G401.6 (cell line): ENCODE measurements around the gene MAPKAPK2.

Experiments
- FAIRE-seq: peaks from 2 replicates; lab custom pipeline; 2012; peaks lifted over from hg19 to GRCh38; lab: Jason Lieb, UNC

Gene MAPKAPK2

DNA sequence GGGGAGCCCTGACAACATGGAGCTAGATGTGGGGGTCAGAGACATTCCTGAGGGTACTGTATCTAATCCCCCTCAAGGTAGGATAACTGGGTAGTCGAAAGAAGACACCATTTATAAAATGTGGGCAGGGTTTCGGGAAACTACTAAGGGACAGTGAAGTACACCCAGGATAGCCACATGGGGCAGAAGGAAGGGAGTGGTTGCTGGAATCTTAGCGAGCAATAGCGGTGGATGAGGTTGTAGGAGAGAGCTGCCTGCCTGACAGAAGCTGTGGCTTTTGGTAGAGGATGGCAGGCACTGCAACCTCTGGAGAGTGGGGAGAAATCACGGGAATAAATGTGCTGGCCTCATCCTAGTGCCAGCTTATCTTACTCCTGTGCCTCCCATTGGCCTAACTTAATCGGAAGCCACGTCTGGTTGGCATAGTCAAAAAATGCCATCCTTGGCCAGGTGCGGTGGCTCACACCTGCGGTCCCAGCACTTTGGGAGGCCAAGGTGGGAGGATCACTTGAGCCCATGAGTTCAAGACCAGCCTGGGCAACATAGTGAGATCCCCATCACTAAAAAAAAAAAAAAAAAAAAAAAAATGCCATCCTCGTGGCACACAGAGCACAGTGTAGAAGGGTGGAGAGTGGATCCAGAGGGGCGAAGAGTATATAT is 23.4 kb upstream of the MAPKAPK2 start:
- no peak for FAIRE-seq

- FAIRE-seq, result no peak
Observed at GRCh38 chr1:206662396-206663092, 22.2 kb upstream of the MAPKAPK2 start.

DNA sequence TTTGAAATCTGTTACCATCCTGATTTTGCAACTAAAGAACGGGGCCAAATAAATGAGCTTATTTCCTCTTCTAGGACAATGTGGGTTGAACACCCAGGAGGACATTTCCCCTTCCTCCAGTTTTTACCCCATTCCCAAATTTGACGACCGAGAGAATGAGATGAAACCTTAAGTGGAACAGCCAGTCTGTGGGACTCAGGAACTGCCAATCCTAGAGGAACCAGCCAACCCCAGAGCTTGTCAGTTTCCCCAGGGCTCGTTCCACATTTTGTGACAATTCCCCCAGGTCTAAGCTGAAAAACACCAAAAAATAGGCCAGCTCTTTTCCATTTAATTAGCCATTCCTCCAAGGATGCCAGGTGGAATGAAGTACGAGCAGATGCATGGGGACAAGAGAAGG is 21.3 kb upstream of the MAPKAPK2 start:
- FAIRE-seq, result no peak

DNA sequence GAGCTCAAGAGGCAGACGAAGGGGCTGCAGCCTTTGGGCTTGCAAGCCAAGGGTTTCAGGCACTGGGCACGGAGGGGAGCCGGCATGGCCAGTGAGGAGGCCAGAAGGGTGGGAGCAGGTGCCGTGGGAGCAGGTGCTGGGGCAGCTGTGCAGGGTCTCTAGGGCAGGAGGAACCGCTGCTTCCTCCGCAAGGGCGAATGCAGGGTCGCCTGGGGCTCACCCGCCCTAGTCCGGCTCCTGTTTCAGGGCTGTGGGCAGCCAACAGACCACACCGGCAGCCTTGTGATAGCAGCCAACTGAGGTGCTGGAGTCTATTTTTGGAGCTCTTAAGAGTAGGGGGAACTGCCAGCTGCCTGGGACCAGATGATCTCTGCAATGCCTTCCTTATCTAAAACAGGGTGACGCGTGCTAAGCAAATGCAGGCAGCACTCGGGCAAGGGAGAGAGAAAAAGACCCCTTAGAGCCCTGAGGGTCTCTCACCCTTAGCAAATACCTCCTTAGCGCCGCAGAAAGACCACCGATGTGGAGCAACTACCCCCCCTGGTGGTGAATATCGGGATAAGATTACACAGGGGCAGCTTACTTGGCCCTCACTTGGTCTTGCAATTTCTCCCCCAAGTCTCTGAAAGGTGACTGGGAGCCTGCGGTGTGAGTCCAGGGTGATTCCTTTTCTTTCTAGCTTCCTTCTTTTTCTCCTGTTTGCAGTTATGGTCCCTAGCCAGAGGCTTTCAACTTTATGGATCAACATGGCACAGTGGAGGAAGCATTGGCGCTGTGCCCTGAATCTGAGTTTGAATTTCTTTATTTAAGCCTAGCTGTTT is 20.7 kb upstream of the MAPKAPK2 start:
- FAIRE-seq, result no peak

GRCh38 chr1:206664740-206665139 is 20.0 kb upstream of the MAPKAPK2 start:
- no peak for FAIRE-seq

DNA sequence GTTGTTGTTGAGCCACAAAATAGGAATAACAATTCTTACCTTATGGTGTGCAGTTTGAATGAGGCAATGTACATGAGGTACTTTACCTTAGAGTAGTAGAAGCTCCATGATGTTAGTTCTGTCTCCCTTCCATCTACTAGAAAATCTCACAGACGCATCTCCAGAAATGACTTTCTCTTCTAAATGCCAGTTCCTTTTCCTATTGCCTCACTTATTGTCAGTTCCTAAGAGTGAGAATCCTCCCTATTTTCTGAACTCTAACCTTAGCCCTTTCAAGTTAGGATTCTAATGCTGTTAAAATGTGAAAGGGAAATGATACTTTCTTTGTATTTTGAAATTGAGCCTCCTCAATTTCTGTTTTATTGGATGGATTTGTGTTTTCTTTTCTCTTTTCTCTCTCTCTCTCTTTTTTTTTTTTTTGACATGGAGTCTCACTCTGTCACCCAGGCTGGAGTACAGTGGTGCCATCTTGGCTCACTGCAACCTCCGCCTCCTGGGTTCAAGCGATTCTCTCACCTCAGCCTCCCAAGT is 18.6 kb upstream of the MAPKAPK2 start:
- FAIRE-seq, result no peak

DNA sequence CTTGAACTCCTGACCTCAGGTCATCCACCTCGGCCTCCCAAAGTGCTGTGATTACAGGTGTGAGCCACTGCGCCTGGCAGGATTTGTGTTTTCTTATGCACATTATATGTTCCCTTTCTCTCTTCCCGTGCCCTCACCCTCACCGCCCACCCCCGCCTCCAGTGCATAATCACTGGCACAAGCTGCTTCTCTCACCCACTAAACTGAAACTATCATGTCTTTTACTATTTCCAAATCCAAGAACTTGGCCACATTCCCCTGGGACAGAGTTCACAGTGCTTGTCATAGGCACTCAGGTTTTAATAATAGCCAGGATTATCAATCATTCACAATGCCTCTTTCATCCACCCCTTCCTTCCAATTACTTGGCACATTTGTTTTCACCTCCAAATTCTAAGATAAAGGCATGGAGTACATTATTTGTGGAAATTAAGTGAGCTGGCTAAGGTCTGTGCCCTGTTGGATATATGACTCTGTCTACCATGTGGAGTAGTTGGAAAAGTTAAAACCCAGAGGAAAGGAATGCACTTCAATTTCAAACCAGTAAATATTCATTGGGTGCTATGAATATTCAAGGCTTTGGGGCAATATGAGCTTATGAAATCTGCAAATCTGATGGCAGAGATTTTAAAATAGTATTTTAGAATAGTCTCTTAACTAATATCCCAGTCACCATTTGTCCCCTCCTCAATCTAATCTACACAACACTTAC is 17.6 kb upstream of the MAPKAPK2 start:
- no peak for FAIRE-seq

DNA sequence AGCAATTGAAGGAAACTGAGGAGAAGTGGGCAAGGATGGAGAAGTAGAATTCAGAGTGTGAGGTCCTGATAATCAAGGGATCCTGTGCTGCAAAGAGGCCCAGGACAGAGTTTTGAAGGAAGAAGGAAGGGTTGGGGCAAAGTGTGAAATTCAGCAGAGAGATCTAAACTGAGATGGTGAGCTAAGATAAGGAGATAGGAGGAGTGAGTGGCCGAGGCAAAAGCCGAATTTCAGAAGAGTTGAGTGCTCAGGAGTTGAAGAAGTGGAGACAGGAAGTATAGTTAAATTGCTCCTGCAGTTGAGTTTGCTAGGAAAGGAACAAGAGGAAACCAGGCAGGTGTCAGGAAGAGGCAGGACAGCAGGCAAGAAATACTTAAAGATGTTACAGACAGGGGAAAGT is 16.4 kb upstream of the MAPKAPK2 start:
- no peak for FAIRE-seq

DNA sequence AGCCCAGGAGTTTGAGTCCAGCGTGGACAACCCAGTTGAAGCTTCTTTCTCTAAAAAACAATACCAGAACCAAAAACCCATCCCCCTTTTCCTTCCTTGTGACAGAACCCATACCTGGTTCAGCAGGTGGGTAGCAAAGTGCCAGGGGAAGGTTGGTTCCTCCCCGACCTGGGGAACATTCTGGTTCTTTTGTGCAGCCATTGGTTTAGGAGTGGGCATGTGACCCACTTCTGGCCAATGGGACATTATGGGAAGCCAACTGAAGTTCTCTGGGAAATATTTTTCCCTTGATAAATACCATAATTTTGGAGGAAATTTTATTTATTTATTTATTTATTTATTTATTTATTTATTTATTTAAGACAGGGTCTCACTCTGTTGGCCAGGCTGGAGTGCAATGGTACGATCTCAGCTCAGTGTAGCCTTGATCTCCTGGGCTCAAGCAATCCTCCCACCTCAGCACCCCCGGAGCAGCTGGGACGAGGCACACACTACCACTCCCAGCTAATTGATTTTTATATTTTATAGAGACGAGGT is 15.8 kb upstream of the MAPKAPK2 start:
- FAIRE-seq, result no peak

- no peak for FAIRE-seq
Observed at GRCh38 chr1:206672011-206672688, 12.6 kb upstream of the MAPKAPK2 start.

GRCh38 chr1:206672844-206673758 is 11.6 kb upstream of the MAPKAPK2 start:
- FAIRE-seq, result no peak

DNA sequence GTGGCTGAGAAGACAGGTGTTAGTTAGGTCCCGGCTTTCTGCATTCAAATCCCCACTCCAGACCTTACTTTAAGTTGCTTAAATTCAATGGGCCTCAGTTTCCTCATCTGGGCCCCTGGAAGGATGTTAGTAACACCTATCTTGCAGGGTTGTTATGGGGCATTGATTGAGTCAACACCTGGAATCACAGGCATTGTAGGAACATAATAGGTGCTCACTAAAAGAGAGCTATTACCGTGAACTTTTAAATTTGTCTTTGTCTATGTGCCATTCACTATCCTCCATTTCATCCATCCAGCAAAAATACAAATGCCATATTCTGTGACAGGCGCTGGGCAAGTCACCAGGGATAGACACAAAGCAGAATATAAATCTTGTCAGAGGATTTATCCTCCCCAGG is 10.5 kb upstream of the MAPKAPK2 start:
- FAIRE-seq, result no peak

DNA sequence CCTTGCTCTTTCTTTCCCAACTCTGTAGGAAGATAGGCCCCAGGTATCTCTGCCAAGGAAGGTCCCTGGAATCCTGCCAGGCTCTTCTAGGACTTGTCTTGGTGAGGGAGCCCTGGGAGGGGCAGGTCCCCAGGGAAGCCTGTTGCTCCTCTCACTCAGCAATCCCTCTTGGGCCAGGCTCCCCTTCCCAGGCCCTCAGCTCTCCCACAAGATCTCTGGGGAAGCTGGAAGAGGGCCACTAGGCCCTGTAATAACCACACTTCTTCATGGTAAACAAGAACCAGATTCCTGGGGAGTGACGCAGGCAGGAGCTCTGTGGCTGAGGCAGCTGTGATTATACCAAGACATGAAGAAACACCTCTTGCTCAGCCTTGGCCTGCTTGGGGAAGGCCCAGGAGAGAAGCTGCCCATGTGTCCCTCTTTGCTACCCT is 9.9 kb upstream of the MAPKAPK2 start:
- FAIRE-seq, result no peak

DNA sequence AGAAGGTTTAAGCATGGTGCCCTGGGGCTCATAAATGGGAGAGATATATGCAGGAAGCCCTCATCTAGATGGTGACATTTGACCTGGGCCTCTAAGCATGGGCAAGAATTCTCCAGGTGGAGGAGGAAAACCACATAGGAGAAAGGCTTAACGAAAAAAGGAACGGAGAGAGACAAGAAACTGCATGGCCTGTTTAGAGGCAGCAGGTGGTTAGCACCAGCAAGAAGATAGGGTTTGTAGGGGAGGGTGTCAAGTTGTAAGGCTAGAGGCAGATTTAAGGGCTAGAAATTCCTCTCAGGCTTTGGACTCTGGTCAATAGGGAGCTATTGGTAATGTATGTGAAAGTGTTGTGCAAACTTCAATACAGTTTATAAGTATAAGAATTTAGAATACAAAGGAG is 8.2 kb upstream of the MAPKAPK2 start:
- FAIRE-seq, result no peak

- FAIRE-seq, result no peak
Observed at GRCh38 chr1:206678490-206678889, 6.2 kb upstream of the MAPKAPK2 start.

DNA sequence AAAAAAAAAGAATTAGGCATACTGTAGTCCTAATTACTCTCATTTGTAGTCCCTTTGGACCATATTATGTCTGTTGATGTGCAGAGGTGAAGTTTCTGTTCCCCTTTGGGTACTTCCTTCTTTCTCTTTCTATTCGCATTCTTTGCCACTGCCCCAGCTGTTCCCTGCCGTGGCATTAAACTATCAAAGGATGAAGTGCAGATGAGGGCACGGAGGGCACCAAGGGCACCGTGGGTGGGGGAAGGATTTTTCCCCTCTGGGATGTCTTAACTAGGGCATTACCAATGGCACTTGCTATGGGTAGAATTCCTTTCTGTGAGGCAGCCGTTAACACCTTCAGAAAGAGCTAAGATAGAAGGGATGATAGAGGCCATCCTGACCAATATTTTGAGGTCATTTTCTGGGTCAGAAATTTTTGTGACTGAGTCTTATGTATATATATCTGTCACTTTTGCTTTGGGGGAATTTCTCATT is 4.9 kb upstream of the MAPKAPK2 start:
- FAIRE-seq, result no peak

DNA sequence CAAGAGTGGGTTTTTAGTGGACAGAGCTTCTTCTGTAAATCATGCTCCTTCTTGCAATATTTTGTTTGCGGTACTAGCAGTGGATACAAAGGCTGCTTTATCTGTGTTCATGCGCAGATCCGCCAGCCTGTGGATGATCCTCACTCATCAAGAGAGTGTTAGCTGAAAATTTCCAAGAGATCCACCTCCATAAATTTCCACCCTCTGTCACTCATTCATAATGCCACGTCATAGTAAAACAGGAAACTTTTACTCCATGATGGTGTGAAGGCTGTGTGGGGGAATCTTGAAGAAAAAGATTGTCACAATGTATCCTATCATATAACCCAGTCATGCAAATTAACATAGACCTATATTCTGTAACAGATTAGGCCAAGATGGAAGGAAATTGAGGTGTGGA is 4.4 kb upstream of the MAPKAPK2 start:
- FAIRE-seq, result no peak

DNA sequence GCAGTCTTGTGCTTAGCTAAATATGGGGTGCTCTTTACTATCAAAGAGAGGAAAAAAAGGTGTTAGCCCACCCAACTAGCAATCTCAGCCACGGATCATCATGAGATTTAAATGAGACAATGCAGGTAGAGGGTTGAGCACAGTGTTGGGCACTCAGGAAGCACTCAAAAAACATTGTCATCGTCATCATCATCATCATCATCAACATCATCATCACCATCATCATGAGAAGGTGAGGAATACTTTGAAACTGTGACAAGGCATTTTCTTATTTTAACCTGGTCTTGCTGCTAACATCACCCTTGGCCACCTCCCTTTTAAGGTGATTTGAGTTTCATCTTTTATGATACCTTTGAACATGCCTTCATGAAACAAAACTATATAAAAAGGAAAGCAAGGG is 3.3 kb upstream of the MAPKAPK2 start:
- FAIRE-seq, result no peak

- FAIRE-seq, result no peak
Observed at GRCh38 chr1:206682111-206682510, 2.6 kb upstream of the MAPKAPK2 start.

- no peak for FAIRE-seq
Observed at GRCh38 chr1:206683313-206683712, 1.4 kb upstream of the MAPKAPK2 start.
